Measurements from ENCODE around the gene MS4A6E.
"Not testable (repeated sequence)": the region's sequence is repeated elsewhere in the genome, so short reads cannot be mapped to it uniquely, and the experiment has no call there.

MS4A6E gene

GRCh38 chr11:60334005-60334620, 7.1 kb downstream of the MS4A6E start:
- peak; percentile 83 for FAIRE-seq
- DNase-seq (ENCODE audit: insufficient read length, low spot score), result peak; percentile 46

DNA sequence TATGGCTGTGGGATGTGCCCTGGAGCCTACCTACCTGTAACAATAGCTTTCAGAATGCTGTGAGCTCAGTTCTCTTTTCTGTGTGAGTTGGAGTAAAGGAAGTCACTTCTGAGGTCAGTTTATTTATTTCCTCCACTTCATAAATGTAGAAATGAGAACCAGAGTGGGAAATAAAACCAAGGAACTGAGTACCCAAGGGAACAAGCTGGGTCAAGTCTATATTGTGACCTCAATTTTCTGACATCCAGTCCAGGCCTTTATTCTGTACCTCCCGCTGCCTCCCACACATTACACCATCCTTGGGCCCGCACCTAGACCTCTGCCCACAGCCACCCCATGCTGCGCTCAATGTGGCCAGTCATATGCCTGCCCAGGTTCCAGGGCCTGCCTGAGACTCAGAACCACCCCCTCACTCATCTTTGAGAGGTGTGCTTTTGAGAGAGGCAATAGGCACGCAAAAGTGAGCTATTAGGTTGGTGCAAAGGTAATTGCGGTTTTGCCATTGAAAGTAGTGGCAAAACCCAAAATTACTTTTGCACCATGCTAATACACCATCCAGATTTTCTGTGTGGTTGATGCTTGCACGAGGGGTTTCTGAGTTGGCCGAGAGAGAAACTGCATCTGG, 9.8 kb downstream of the MS4A6E start:
- FAIRE-seq (peak; percentile 73), DNase-seq (ENCODE audit: insufficient read length, low spot score) (no peak)

GRCh38 chr11:60338053-60338452, 11.0 kb downstream of the MS4A6E start:
- DNase-seq (ENCODE audit: insufficient read length, low spot score) (no peak), FAIRE-seq (peak; percentile 67)

- FAIRE-seq (no peak), DNase-seq (ENCODE audit: insufficient read length, low spot score) (no peak)
These were observed 12.3 kb downstream of the MS4A6E start for GRCh38 chr11:60339356-60339755.

- DNase-seq (ENCODE audit: insufficient read length, low spot score) (no peak), FAIRE-seq (peak; percentile 28)
These were observed 16.1 kb downstream of the MS4A6E start for GRCh38 chr11:60343094-60343704.

GRCh38 chr11:60344146-60344545, 17.1 kb downstream of the MS4A6E start:
- DNase-seq (ENCODE audit: insufficient read length, low spot score) (no peak), FAIRE-seq (no peak)

DNA sequence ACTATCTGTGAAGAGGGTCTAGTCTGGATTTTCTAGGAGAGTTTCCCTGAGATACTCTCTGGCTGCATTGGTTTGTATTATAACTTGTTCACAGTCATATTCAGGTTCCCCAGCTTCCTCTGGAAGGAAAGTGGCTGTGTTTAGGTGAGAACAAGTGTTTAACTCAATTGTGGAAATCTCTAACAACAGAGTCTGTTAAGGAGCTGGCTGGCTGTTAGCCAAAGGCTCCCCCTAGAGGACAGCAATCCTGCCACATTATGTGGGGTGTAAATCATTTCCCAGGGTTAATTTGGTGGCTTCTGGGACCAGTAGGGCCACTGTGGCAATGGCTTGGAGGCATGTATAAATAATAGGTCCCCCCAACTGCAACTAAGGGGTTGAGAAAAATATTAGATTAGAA, 18.4 kb downstream of the MS4A6E start:
- DNase-seq (ENCODE audit: insufficient read length, low spot score) (no peak), FAIRE-seq (no peak)

DNA sequence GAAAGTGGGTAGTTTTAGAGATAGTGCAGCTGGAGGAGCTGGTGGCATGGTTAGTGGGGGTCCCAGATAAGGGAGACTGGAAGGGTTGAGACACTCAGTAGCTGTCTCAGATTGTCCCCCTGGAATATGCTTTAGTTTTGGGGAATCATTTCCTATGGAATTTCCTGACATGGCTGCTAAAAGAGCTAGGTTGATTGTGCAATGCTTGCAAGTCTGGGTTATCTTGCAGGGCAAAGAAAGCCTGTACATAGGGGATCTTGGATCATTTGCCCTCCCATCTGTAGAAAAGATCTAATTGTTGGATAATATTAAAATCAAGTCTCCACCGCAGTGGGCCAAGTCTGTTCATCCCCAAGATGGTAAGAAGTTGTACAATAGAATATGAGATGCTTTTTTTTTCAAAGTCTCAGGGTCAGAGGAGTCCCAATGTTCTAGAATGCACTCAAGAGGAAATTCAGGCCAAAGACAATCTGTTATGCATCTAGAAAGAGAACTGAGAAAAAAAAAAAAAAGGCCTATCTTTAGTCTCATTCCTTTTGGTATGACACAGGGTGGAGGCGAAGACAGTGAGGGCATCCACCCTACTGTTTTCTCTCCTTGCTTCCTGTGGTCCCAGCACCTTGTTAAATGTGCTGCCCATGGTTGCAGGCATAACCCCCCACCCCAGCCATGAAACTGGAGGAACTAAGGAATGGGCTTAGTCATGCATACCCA, 20.2 kb downstream of the MS4A6E start:
- no peak for FAIRE-seq

DNA sequence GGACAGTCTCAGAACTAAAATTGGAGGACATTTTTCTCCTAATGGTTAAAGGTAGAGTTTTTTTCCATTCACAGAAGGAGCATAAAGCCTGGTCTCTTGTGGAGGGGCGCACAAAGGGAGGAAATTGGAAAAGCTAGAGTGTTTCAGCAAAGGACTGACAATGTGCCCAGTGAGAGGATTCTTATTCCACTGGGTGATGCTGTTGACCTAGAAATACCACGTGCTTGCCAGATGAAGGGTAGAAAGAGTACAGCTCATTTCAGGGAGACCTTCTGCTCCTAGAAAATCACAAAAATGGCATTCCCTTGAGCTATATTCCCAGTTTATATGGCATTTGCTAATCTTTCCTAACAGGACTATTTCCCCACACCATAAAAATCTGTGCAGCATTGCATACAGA, 21.1 kb downstream of the MS4A6E start:
- FAIRE-seq (no peak), DNase-seq (ENCODE audit: insufficient read length, low spot score) (no peak)

More for the DNA sequence above, 20.2 kb downstream of the MS4A6E start:
- DNase-seq (ENCODE audit: insufficient read length, low spot score), result no peak

DNA sequence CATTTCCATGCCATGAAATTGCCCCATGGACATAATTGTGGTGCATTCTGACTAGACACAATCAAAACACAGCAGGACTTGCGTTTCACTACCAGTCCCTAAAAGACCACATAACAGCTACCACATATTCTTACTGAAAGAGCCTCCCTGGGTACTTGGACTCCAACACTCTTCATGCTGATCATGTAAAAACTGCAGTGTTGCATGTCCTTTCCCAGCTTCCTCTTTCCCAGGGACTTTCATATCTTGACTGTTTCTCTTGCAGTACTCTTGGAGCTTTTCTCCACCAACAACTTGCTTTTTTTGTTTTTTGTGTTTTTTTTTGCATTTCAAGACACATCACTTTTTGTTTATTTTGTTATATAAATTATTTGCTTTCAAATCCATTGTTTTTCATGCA, 22.9 kb downstream of the MS4A6E start:
- DNase-seq (ENCODE audit: insufficient read length, low spot score), result no peak
- no peak for FAIRE-seq

- DNase-seq (ENCODE audit: insufficient read length, low spot score) (no peak), FAIRE-seq (no peak)
These were observed 30.7 kb downstream of the MS4A6E start for GRCh38 chr11:60357771-60358170.

GRCh38 chr11:60360621-60361020, 33.6 kb downstream of the MS4A6E start:
- FAIRE-seq, result no peak
- no peak for DNase-seq (ENCODE audit: insufficient read length, low spot score)

DNA sequence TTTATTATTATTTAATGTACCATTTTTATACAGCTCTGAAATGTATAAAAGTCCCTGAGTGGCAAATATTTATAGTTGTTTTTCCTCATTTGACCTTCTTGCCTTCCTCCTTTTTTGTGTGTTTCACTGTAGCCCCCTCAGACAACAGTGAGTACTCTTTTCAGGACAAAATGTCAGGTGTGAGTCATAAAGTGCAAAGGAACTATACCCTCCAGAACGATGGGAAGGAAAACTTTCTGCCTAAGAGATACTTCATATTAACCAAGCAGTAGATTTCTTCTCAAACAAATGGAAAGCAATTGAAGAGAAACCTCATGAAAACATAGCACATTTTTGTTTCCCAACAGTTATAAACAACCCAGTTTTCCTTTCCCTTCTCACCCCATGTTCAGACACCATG, 35.2 kb downstream of the MS4A6E start:
- DNase-seq (ENCODE audit: insufficient read length, low spot score), result no peak
- FAIRE-seq, result no peak

DNA sequence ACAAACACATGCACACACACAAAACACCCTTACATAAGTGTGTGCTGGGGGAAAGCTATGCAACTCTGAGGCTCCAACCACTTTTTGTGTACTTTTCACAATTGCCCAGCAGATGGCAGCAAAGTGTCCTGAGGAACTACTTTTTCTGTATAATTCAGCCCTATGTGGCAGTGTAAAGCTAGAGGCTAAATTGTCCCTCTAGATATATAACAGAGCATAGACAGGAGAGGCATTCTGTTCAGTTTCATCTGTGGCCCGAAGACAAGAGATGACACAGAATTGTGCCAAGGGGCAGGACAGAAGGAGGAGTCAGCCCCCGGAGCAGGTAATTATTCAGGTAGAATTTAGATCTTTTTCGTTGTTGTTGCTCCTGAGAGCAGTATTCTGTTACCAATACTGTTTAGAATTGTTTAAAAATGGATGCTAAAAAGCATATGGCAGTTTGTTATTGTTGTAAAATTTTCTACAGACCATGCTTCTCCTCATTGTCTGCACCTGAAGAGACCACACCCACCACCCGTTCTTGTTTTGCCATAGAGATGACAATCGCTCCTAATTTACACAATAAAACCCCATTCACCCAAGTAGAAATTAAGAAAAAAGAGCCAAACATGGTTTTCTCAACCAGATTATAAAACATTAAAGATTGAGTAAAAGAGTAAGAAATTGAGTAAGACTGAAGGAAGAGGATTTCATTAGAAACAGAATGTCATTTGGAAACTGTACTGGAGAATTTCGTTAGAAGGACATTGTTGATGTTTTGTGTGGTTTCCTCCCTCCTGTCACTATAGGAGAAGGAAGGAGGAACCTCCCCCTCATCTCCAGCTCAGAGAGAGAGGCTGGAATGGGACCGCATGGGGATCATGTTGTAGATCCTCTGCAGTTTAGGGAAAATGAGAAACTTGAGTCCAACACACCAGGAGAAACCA, 36.8 kb downstream of the MS4A6E start:
- FAIRE-seq, result peak; percentile 98
- DNase-seq (ENCODE audit: insufficient read length, low spot score), result peak; percentile 15

GRCh38 chr11:60366262-60366904, 39.3 kb downstream of the MS4A6E start:
- FAIRE-seq; DNase-seq (ENCODE audit: insufficient read length, low spot score): not testable (repeated sequence)

DNA sequence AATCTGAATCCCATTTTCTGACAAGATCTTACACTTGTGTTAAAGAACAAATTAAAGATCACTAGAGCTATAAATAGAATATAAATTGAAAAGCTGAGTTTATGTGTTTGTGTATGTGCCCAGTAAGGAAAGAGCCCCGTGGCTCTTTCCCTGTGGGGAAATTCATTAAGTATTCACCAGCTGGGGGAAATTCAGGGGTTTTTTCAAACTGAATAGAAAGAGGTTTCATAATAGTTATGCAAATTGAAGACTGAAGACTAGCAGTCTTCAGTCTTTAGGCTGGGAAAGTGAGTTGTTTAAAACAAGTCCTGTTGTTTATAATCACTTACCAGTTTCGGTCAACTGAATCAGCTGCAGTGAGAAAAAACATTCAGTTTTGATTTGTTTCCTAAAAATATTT, 40.0 kb downstream of the MS4A6E start:
- FAIRE-seq, result peak; percentile 92
- peak; percentile 54 for DNase-seq (ENCODE audit: insufficient read length, low spot score)

GRCh38 chr11:60367896-60368295, 40.8 kb downstream of the MS4A6E start:
- FAIRE-seq (peak; percentile 18), DNase-seq (ENCODE audit: insufficient read length, low spot score) (no peak)

DNA sequence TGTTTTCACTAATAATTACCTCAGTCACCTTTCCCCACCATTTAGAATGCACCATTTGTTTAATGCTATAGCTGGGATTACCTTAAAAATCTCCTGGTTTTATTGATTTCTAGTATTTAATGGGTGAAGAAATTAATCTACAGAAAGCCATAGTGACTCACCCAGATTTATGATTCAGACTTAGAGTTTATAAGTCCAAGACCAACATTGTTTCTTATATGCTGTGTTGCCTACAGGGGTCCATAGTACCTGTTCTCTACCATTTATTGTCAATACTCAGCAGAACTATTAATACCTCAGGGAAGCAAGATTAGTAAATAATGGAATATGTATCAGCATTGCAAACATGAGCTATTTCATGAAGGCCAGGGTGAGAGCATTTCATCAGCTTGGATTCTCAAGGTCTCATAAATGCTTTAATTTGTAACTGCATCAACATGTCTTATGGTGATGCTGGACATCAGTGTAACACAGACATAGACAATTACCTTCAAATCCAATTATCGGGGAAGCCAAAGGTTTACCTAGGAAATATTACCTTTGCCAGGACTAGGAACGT, 43.3 kb downstream of the MS4A6E start:
- DNase-seq (ENCODE audit: insufficient read length, low spot score), result no peak
- FAIRE-seq, result no peak

DNA sequence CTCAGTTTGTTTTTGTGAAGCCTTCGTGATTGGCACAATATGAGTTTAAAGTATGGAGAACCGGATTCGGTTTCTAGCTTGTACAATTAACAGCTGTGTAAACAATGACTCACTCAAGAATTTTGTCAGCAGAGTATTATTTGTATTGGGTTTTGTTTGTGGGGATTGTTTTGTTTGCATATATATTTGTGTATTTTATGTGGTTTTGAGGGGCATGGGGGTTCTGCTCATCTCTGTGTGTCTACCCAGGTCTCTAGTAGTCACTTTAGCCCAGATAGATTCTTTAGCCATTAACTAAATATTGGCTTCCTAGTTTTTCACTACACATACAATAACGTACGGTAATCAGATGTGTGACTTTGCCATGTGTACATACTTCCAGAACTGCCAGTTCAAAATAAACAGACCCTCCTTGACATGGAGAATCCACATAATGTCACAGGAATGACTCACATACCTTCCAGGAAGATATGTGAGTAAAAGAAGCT, 43.8 kb downstream of the MS4A6E start:
- DNase-seq (ENCODE audit: insufficient read length, low spot score) (no peak), FAIRE-seq (peak; percentile 8)

GRCh38 chr11:60371386-60371785, 44.3 kb downstream of the MS4A6E start:
- DNase-seq (ENCODE audit: insufficient read length, low spot score) (no peak), FAIRE-seq (no peak)
